Spinal cord (tissue), 10 donors: ENCODE results near the gene PGF. TPM values are rescaled to one million over a fixed set of nuclear protein-coding genes. Genes with fewer than 3 reads are reported as not detected.

Experiments
- DNase-seq, 6 donors: peaks; one replicate each; pipeline versions ENCODE4 v3.0.0 to v3.0.0-alpha.2; 2013 to 2015; ENCODE audit warnings: low spot score in 6 of 6, low read depth in 4 of 6
- H3K27ac ChIP-seq: one replicate; pipeline ENCODE4 v1.5.1; 2013; ENCODE audit warnings: low read depth, low read length, control low read depth
- H3K27me3 ChIP-seq: one replicate; pipeline ENCODE4 v1.6.1; 2013; ENCODE audit warnings: low read length; ENCODE audit not compliant: control insufficient read depth, insufficient read depth
- H3K36me3 ChIP-seq: one replicate; pipeline ENCODE4 v1.6.1; 2013; ENCODE audit warnings: low read length; ENCODE audit not compliant: control insufficient read depth, insufficient read depth
- H3K4me1 ChIP-seq: one replicate; pipeline ENCODE4 v1.6.1; 2013; ENCODE audit warnings: low read length; ENCODE audit not compliant: control insufficient read depth, insufficient read depth
- H3K4me3 ChIP-seq: one replicate; pipeline ENCODE4 v1.5.1; 2013; ENCODE audit warnings: low read depth, low read length, control low read depth
- H3K9me3 ChIP-seq: one replicate; pipeline ENCODE4 v1.6.1; 2013; ENCODE audit warnings: low read length; ENCODE audit not compliant: control insufficient read depth, insufficient read depth
- WGBS: methylation state at CpG from one replicate; pipeline ENCODE4 v1.1.5; 2013; ENCODE audit warnings: missing lambda C conversion rate; ENCODE audit not compliant: insufficient coverage; 5-methylcytosine and 5-hydroxymethylcytosine counted together
- polyA plus RNA-seq, 2 donors: library from polyadenylated mRNA; unstranded; fragments of 120-200 nt; gene quantifications; one replicate each; pipeline ENCODE4 v1.2.1, GENCODE V29; 2013; ENCODE audit not compliant: insufficient read length in 2 of 2
- total RNA-seq, 2 donors: library from RNA; depleted of rRNA in 1 of 2; stranded (reverse); fragments of 120-200 nt in 1 of 2; fragments of >200 nt in 1 of 2; gene quantifications; one replicate each; pipeline versions ENCODE4 v1.2.3 to v1.2.4, GENCODE V29; 2013 to 2014
- donor health status: healthy.

Gene PGF
- total and polyA plus RNA-seq, 4 donors: 5.7 to 23.0 (median 10.8) TPM

- Histone ChIP-seq H3K27me3 (no peaks in the 10 kb centered on the region), H3K9me3 (no peaks in the 10 kb centered on the region), H3K36me3 (peaks cover 66% of the 10 kb centered on the region), H3K4me1 (no peaks in the 10 kb centered on the region), H3K4me3 (no peak overlapping the region), H3K27ac (no peak overlapping the region)
- 86% methylated on average over 2 of the region's 3 CpGs for WGBS
- DNase-seq: no peak
Measured at GRCh38 chr14:74896400-74896799, 59.0 kb downstream of the PGF start.

GRCh38 chr14:74893614-74894091 is 61.7 kb downstream of the PGF start:
- Histone ChIP-seq H3K36me3 (peaks cover 59% of the 10 kb centered on the region), H3K4me1 (no peaks in the 10 kb centered on the region), H3K27ac (no peak overlapping the region), H3K9me3 (no peaks in the 10 kb centered on the region), H3K4me3 (no peak overlapping the region), H3K27me3 (no peaks in the 10 kb centered on the region)
- DNase-seq: no peak
- 100% methylated on average over 3 of the region's 4 CpGs for WGBS

- H3K4me1 ChIP-seq: no peaks in the 10 kb centered on the region
- no peaks in the 10 kb centered on the region for H3K27me3 ChIP-seq
- H3K27ac ChIP-seq: no peak overlapping the region
- H3K36me3 ChIP-seq: peaks cover 51% of the 10 kb centered on the region
- no peak for DNase-seq
- H3K9me3 ChIP-seq: no peaks in the 10 kb centered on the region
- no peak overlapping the region for H3K4me3 ChIP-seq
- WGBS: 92% methylated on average over 2 of the region's 5 CpGs
Measured at GRCh38 chr14:74892745-74893144, 62.7 kb downstream of the PGF start.

GRCh38 chr14:74891870-74892269 is 63.5 kb downstream of the PGF start:
- Histone ChIP-seq H3K4me3 (no peak overlapping the region), H3K9me3 (no peaks in the 10 kb centered on the region), H3K27me3 (no peaks in the 10 kb centered on the region), H3K27ac (no peak overlapping the region), H3K4me1 (no peaks in the 10 kb centered on the region), H3K36me3 (peaks cover 51% of the 10 kb centered on the region)
- no peak for DNase-seq
- 100% methylated on average over 4 of the region's 6 CpGs for WGBS

Other genes with a start within 250 kb of the PGF start
- gene AREL1, start 242.5 kb downstream of the PGF start, total RNA-seq: 10 to 100 TPM; 35.6 to 43.2 TPM
- 10 to 100 TPM; 49.3 to 54.7 TPM for gene AREL1, start 242.5 kb downstream of the PGF start, polyA plus RNA-seq
- gene FCF1, start 242.5 kb downstream of the PGF start, total RNA-seq: 10 to 100 TPM; 23.3 to 30.7 TPM
- 10 to 100 TPM; 39.4 to 42.3 TPM for gene FCF1, start 242.5 kb downstream of the PGF start, polyA plus RNA-seq
- gene YLPM1, start 192.3 kb downstream of the PGF start, total RNA-seq: 10 to 100 TPM; 59.7 to 92.7 TPM
- gene YLPM1, start 192.3 kb downstream of the PGF start, polyA plus RNA-seq: 10 to 100 TPM; 88.0 to 99.2 TPM
- gene PROX2, start 79.5 kb downstream of the PGF start, total RNA-seq: under 1 TPM in 1 of 2 donors, not detected in 1; 0.06 TPM
- gene PROX2, start 79.5 kb downstream of the PGF start, polyA plus RNA-seq: 1 to 10 TPM; 1.3 to 3.9 TPM
- 10 to 100 TPM; 47.7 to 57.7 TPM for gene DLST, start 73.7 kb downstream of the PGF start, total RNA-seq
- gene DLST, start 73.7 kb downstream of the PGF start, polyA plus RNA-seq: 10 to 100 TPM; 74.0 to 86.2 TPM
- gene RPS6KL1, start 32.3 kb downstream of the PGF start, total RNA-seq: 10 to 100 TPM; 15.9 to 22.0 TPM
- 10 to 100 TPM; 55.3 to 69.1 TPM for gene RPS6KL1, start 32.3 kb downstream of the PGF start, polyA plus RNA-seq
- 10 to 100 TPM; 23.2 to 46.8 TPM for gene EIF2B2, start 47.3 kb upstream of the PGF start, total RNA-seq
- gene EIF2B2, start 47.3 kb upstream of the PGF start, polyA plus RNA-seq: 10 to 100 TPM; 47.4 to 56.8 TPM
- 10 to 100 TPM; 51.2 to 65.8 TPM for gene MLH3, start 95.9 kb upstream of the PGF start, total RNA-seq
- gene MLH3, start 95.9 kb upstream of the PGF start, polyA plus RNA-seq: 10 to 100 TPM; 21.4 to 27.8 TPM
- 10 to 100 TPM; 18.4 to 23.0 TPM for gene ACYP1, start 108.4 kb upstream of the PGF start, total RNA-seq
- gene ACYP1, start 108.4 kb upstream of the PGF start, polyA plus RNA-seq: 10 to 100 TPM; 68.9 to 76.6 TPM
- gene ZC2HC1C, start 114.0 kb upstream of the PGF start, total RNA-seq: 1 to 10 TPM; 4.5 to 9.0 TPM
- gene ZC2HC1C, start 114.0 kb upstream of the PGF start, polyA plus RNA-seq: 1 to 10 TPM; 5.3 to 7.2 TPM
- 10 to 100 TPM; 42.9 to 43.2 TPM for gene NEK9, start 171.5 kb upstream of the PGF start, total RNA-seq
- 10 to 100 TPM; 65.9 to 89.9 TPM for gene NEK9, start 171.5 kb upstream of the PGF start, polyA plus RNA-seq
- gene TMED10, start 221.0 kb upstream of the PGF start, total RNA-seq: 100 to 1,000 TPM; 255 to 353 TPM
- 100 to 1,000 TPM; 164 to 181 TPM for gene TMED10, start 221.0 kb upstream of the PGF start, polyA plus RNA-seq